NT2/D1 (cell line): ENCODE results near the gene SAC3D1.

Source experiments
- DNase-seq: peaks from one replicate; pipeline ENCODE4 v3.0.0-alpha.2; 2011; ENCODE audit warnings: low read depth, low spot score
- H3K27me3 ChIP-seq: 2 replicates; pipeline ENCODE4 v1.6.0; 2011; ENCODE audit warnings: mild to moderate bottlenecking; ENCODE audit not compliant: insufficient read length, insufficient read depth
- H3K36me3 ChIP-seq: 2 replicates; pipeline ENCODE4 v1.6.1; 2011; ENCODE audit warnings: mild to moderate bottlenecking, low read length, mixed read lengths; ENCODE audit not compliant: insufficient read depth, insufficient read length
- H3K4me1 ChIP-seq: 2 replicates; pipeline ENCODE4 v1.5.1; 2011; ENCODE audit not compliant: insufficient read depth, insufficient read length
- H3K4me3 ChIP-seq: 2 replicates; pipeline ENCODE4 v1.5.1; 2011; ENCODE audit warnings: low read depth; ENCODE audit not compliant: insufficient read length
- H3K9ac ChIP-seq: 2 replicates; pipeline ENCODE4 v1.6.0; 2011; ENCODE audit warnings: low read depth; ENCODE audit not compliant: insufficient read length
- H3K9me3 ChIP-seq: 2 replicates; pipeline ENCODE4 v1.5.1; 2011; ENCODE audit warnings: mild to moderate bottlenecking, low read length; ENCODE audit not compliant: insufficient read depth
- SUZ12 ChIP-seq: IDR thresholded peaks from 2 replicates; pipeline ENCODE4 v1.6.1; 2011; ENCODE audit not compliant: insufficient read length, insufficient read depth; ENCODE audit errors: extremely low read depth
- YY1 ChIP-seq: IDR thresholded peaks from 2 replicates; pipeline ENCODE4 v1.6.1; 2011; ENCODE audit not compliant: insufficient read length, insufficient read depth
- ZNF274 ChIP-seq: IDR thresholded peaks from 2 replicates; pipeline ENCODE4 v1.6.1; 2011; ENCODE audit warnings: mild to moderate bottlenecking, low read depth, low read length

SAC3D1 gene

DNA sequence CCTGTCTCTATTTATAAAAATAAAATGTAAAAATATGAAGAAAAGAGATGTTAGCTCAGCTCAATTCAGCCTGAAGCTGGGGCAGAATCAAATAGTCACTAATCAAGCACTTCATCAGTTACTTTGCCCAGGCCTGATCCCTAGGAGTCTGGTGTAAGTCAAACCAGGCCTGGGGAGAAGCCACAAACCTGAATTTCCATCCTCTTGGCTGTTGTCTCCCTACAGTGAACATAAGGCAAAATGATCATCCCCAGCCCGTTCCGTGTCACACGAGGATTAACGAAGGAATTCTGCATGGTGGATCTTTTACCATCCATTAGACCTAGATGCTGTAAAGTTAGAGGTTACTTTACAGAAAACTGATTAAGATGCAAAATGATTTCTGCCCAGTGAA lies 23.8 kb downstream of the SAC3D1 start:
- no peak overlapping the region for H3K4me3 ChIP-seq
- no peaks in the 10 kb centered on the region for H3K36me3 ChIP-seq
- no peaks in the 10 kb centered on the region for H3K9me3 ChIP-seq
- no peaks in the 10 kb centered on the region for H3K27me3 ChIP-seq
- TF ChIP-seq ZNF274: no peak
- no peak for TF ChIP-seq YY1
- no peak for TF ChIP-seq SUZ12
- no peak overlapping the region for H3K9ac ChIP-seq
- no peak for DNase-seq
- peaks cover 17% of the 10 kb centered on the region for H3K4me1 ChIP-seq

DNA sequence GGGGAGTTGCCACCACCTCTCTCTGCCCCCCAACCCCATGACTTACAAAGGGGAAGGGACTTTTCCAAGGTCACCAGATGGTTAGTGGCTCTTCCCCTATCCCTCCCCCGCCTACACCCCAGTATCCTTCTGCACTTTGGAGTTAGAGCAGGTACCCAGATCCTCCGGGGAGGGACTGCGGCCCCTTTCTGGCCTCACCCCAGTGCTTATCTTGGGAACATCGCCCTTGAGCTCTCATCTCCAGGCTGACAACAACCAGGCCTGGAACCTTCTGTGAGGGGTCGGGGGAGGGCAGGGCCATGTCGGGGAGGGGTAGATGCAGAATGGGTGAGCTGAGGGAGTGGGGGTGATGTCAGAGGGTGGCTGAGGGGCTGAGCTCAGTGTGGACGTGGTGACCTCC lies 24.8 kb downstream of the SAC3D1 start:
- no peak overlapping the region for H3K4me3 ChIP-seq
- H3K4me1 ChIP-seq: peaks cover 17% of the 10 kb centered on the region
- no peak overlapping the region for H3K9ac ChIP-seq
- H3K36me3 ChIP-seq: no peaks in the 10 kb centered on the region
- DNase-seq: no peak
- H3K9me3 ChIP-seq: no peaks in the 10 kb centered on the region
- H3K27me3 ChIP-seq: no peaks in the 10 kb centered on the region
- no peak for TF ChIP-seq SUZ12
- no peak for TF ChIP-seq YY1

DNA sequence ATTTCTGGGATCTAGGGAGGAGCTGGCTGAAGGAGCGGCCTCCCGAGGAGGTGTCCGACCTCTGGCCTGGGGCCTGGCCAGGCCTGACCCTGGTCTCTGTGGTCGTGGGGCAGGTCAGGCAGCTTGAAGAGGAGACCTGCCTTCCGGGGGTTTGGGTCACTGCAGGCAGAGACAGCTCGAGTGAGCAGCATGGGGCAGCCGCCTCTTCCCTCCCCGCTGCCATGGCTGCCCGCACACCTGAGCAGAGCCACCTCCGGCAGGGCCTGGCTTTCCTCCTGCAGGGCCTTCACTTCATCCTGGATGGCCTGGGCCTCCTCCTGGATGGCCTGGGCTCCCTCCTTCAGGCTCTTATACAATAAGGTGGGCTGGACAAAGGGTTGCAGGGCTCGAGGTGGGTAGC lies 25.3 kb downstream of the SAC3D1 start:
- Histone ChIP-seq H3K9me3 (no peaks in the 10 kb centered on the region), H3K4me3 (no peak overlapping the region)

DNA sequence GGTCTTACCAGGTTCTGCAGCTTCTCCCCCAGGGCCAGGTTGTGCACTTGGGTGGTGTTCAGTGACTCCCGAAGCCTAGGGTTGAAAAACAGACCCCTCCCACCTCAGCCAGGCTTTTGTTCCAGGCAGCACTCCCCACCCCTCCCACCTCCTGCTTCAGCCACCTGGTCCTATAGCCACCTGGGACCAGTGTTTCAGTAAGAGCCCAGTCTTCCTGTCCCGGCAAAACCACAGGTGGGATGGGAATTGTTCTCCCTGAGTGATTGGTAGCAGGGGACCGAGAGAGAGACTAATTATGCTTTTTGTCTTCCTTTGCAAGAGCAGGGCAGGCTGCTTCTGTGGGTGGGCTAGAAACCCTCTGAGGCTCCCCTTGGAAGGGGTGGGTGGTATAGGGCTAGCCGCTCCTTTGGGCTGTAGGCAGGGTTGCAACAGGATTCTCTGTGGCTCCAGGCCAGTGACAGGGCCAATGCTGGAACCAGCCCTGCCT lies 25.8 kb downstream of the SAC3D1 start:
- H3K9ac ChIP-seq: peak overlapping the region; percentile 34
- TF ChIP-seq YY1: no peak
- no peak for TF ChIP-seq SUZ12
- no peak for TF ChIP-seq ZNF274
- no peak for DNase-seq
- no peaks in the 10 kb centered on the region for H3K9me3 ChIP-seq
- no peaks in the 10 kb centered on the region for H3K36me3 ChIP-seq
- H3K4me1 ChIP-seq: peaks cover 17% of the 10 kb centered on the region
- no peak overlapping the region for H3K4me3 ChIP-seq
- no peaks in the 10 kb centered on the region for H3K27me3 ChIP-seq

More for the DNA sequence above, 25.3 kb downstream of the SAC3D1 start:
- Histone ChIP-seq H3K36me3 (no peaks in the 10 kb centered on the region), H3K9ac (peak overlapping the region; percentile 34), H3K27me3 (no peaks in the 10 kb centered on the region), H3K4me1 (peaks cover 17% of the 10 kb centered on the region)
- no peak for DNase-seq
- TF ChIP-seq SUZ12 (no peak), YY1 (no peak), ZNF274 (no peak)

DNA sequence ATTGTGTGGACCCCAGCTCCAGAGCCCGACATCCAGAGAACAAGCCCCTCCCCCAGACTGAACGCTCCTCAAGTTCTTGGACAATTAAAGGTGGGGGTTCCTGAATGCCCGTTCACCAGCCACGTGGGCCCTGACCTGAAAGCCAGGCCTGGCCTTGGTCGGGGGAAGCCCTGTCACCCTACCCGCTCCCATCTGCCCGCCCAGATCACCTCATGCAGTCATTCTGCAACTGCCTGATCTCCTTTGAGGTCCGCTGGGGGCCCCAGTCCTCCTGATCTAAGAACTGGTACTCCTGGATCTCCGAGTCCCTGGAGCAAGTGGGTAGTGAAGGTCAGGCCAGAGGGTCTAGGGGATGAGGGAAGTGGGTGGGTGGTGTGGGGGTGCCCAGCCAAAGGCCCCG lies 26.4 kb downstream of the SAC3D1 start:
- no peak overlapping the region for H3K4me3 ChIP-seq
- TF ChIP-seq ZNF274: no peak
- no peak for TF ChIP-seq SUZ12
- no peak for TF ChIP-seq YY1
- H3K27me3 ChIP-seq: no peaks in the 10 kb centered on the region
- no peaks in the 10 kb centered on the region for H3K9me3 ChIP-seq
- no peak overlapping the region for H3K9ac ChIP-seq
- DNase-seq: no peak
- peaks cover 17% of the 10 kb centered on the region for H3K4me1 ChIP-seq
- H3K36me3 ChIP-seq: no peaks in the 10 kb centered on the region

DNA sequence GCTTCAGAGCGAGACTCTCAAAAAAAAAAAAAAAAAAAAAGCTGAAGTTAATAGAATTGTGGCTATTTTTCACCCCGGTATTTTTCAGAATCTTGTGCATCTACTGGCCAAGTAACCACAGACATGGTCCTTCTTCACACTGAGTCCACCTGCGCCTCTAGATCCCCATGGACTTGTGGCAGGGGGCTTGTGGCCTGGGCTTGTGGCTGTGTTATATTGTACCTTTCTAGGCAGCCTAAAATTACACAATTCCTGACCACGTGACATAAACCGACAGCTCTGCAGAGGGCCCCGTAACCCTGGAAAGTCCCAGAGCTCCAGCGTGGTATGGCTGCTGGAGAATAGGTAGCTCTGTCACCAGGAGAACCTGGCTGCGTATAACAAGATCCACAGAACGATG lies 28.2 kb downstream of the SAC3D1 start:
- no peak for TF ChIP-seq SUZ12
- TF ChIP-seq ZNF274: no peak
- TF ChIP-seq YY1: no peak
- Histone ChIP-seq H3K9ac (no peak overlapping the region), H3K36me3 (no peaks in the 10 kb centered on the region), H3K4me3 (no peak overlapping the region), H3K4me1 (peaks cover 13% of the 10 kb centered on the region), H3K9me3 (no peaks in the 10 kb centered on the region), H3K27me3 (no peaks in the 10 kb centered on the region)
- DNase-seq: no peak

DNA sequence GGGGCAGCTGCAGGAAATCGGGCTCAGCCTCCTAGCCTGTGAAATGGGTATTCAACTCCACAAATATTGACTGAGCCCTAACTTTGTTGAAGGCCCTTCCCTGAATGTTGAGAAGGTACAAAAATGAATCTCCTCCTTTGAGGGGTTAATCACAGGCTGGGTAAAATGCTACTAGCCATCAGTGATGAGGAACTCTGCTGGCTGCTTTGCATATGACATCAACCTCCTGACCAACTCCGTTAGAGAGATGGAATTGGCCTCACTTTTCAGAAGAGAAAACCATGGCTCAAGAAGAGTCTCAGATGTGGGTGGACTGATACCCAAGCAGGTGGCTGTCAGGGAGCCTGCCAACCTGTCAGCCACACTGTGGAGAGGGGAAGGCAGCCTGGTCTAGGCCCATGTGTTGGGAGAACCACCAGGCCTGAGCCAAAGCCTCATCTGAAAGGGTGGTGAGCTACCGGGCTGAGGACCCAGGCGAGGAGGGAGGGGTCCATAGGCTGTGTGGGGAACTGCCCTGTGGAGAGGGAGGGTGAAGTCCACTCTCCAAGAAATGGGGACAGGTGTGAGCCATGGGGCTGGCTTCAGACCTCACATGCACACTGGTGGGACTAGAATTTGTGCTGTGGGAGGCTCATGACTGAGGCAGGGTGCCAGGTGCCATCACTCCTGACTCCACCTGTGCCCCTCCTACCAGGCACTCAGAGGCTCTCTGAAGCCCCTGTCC lies 31.1 kb downstream of the SAC3D1 start:
- Histone ChIP-seq H3K9me3 (no peaks in the 10 kb centered on the region), H3K27me3 (no peaks in the 10 kb centered on the region), H3K4me3 (no peak overlapping the region)

DNA sequence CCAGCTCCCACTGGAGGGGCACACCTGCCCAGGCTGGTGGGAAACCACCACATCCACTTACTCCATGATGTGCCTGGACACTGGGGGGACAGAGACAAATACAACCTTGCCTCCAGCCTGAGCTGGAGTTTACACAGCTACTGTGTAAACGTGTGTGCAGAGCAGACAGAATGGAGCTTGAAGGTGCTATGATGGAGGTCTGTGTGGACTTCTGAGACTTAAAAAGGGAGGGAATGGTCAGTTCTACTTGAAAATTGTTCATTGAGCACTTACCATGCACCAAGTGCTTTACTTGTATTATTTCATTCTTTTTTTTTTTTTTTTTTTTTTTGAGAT lies 31.6 kb downstream of the SAC3D1 start:
- Histone ChIP-seq H3K27me3 (no peaks in the 10 kb centered on the region), H3K9ac (no peak overlapping the region), H3K4me3 (no peak overlapping the region), H3K9me3 (no peaks in the 10 kb centered on the region), H3K36me3 (peaks cover 20% of the 10 kb centered on the region), H3K4me1 (peaks cover 5% of the 10 kb centered on the region)
- no peak for DNase-seq
- TF ChIP-seq ZNF274: no peak
- no peak for TF ChIP-seq SUZ12
- no peak for TF ChIP-seq YY1

More for the DNA sequence above, 31.1 kb downstream of the SAC3D1 start:
- no peak for DNase-seq
- Histone ChIP-seq H3K36me3 (peaks cover 15% of the 10 kb centered on the region), H3K4me1 (peaks cover 5% of the 10 kb centered on the region), H3K9ac (no peak overlapping the region)
- TF ChIP-seq ZNF274 (no peak), YY1 (no peak), SUZ12 (no peak)
